Fibroblast of the conjunctiva (primary cell): ENCODE results near the gene GET4.

ENCODE experiments used
- DNase-seq: peaks from one replicate; pipeline ENCODE4 v3.0.0-alpha.2; 2010; ENCODE audit warnings: low read depth

Gene GET4, protein sequence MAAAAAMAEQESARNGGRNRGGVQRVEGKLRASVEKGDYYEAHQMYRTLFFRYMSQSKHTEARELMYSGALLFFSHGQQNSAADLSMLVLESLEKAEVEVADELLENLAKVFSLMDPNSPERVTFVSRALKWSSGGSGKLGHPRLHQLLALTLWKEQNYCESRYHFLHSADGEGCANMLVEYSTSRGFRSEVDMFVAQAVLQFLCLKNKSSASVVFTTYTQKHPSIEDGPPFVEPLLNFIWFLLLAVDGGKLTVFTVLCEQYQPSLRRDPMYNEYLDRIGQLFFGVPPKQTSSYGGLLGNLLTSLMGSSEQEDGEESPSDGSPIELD

GRCh38 chr7:876077-876971 lies at the start of gene GET4:
Gene GET4 (plus strand): TSS chr7:876554. CDS start chr7:876646, 92 bp downstream.
- DNase-seq: peak; percentile 95

DNA sequence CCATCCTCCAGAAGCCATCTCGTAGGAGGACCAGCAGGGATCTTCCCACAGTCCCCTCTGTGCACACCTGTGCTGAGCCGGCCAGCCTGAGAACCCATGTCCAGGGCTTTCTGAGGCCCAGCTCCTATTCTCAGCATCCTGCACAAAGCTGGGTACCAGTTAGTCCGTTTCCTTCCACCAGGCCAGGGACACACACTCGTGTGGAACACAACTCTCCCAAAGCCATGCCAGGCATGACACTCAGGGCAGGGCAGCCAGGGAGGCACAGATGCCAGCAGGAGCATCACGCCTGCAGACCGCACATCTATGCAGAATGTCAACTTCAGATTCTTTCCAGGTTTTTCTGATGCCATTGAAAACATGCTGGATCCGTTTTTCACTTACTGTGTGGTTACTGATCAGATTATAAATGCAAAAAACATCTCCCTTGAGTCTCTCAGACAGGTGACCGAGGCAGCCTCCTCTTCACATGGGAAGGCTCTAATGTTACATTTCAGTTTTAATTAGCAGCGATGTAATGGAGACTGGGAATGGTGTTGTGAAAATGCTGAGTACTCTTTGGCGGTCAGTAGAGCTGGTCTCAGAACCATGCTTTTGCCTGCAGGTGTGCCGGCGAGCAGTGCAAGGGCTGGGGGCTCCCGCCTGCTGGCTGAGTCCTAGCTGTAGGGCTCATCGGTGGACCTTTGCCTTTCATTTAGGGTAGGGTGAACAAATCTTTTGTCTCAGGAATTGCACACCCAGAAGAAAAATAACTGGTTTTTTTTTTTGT lies 47.4 kb upstream of the GET4 start:
- DNase-seq: no peak

DNA sequence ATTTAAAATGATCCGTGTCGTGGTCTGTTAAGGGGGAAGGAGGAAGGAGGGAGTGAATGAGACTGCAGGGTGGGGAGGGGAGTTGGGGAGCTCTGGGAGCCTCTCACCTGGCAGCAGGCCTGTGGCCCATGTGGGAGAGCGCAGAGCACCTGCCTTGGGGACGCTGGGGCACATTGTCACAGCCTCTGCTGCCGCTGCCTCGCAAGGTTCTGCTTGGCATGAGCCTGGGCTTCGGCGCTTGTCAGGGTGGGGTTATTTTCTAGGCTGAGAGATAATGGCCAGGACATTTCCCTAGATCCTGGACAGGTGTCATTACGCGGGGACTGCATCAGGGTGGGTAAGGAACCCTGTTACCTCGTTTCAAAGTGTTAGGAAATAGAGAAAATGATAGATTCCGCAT lies 46.3 kb upstream of the GET4 start:
- DNase-seq: no peak

DNA sequence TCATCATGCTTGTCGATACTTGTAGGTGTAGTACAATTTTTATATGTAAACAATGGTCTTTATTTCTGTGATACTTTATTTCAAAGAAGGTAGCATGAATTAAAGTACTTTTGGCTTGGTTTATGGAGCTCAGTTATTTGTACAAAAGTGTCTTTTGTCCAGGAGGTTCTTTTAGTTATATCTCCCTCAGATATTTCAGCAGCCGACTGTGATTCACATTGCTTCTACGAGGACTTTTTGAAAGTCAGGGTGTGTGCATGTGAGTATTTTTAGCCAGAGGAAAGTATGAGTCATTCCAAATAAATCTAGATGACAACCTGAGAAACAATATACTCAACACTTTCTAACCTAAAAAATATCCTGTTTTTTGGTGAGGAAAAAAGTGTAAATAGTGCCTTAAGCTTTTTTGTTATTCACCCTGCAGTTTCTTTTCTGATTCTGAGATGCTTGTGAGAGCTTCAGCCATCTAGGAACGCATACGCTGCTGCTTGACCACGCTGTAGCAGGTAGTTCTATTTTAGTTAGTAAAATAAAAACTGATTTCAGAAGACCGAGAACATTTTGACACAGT lies 44.7 kb upstream of the GET4 start:
- DNase-seq: peak; percentile 82

DNA sequence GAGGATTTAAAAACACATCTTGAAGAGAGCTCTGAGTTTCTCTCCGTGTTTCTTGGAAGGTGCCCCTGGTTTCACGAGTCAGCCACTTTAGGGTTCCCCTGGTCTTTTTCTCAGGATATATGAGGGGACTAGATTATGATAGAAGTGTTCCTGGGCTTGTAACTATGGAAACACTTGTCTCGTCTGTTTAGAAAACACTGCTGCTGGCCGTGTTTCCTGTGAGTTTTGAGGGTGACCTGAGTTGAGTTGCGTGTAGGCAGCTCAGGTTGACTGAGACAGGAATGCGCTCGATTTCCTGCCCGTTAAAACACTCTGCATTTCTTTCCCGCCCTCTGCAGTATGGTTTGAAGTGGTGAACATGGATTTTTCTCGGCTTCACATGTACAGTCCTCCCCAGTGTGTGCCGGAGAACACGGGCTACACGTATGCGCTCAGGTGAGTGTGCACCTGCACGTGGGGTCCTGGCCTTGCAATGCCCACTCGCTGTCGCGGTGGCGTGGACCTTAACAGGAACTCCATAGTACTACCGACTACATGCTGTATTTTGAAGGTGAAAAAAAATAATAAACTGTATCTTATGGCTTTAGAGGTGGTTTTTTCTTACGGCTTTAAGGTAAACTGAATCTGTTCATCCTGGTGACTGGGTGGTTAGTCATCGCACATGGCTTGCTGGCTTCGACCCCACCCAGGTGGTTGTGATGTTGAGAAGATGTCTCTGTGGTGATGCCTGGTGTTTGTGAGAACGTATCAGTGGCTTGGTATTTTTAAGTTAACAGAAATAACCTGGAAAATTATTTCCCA lies 44.0 kb upstream of the GET4 start, which contains the start of gene SUN1:
Gene SUN1, plus strand, starts transcription at position 310 of the 801 bp plus-strand sequence. Its CDS starts 49 bp downstream, at position 359.
- DNase-seq: peak; percentile 40

DNA sequence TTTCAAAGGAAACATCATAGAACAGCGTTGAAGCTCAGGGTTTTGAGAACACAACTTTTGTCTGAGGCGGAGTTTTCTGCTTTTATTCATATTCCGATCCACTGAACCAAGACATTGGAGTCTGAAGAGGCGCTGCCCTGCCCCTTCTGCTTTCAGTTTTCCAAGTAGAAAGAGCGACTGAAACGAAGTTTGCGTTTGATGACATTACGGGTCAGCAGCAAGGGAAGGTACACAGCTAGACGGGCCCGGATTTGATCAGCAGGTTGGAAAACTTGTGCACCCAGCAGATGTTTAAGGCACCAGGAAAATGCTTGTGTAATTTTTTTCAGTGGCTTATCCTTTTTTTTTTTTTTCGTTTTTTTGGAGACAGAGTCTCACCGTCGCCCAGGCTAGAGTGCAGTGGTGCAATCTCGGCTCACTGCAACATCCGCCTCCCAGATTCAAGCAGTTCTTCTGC lies 43.4 kb upstream of the GET4 start:
- no peak for DNase-seq

DNA sequence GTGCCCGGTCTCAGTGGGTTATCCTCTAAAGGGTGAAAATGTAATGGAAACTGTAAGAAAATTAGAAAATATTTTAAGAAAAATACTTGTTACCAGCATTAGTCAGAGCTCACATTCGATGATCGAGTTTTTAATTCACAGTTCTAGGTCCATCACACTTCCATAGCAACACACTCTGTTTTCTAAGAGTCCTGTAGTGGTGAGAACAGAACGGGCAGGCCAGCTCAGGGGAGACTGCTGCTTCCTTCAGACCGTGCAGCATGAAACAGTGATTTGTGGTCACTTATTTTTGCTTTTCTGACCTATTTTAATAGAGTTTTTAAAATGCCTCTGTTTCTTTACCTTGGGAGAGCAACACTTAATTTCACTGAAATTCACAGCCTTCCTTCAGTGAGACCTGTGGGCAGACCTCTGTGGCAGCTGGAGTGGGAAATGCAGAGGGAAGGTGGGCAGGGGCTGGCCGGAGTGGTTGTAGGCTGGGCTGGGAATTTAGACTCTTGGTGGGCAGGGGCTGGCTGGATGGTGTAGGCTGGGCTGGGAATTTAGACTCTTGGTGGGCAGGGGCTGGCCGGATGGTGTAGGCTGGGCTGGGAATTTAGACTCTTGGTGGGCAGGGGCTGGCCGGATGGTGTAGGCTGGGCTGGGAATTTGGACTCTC lies 42.6 kb upstream of the GET4 start:
- no peak for DNase-seq

DNA sequence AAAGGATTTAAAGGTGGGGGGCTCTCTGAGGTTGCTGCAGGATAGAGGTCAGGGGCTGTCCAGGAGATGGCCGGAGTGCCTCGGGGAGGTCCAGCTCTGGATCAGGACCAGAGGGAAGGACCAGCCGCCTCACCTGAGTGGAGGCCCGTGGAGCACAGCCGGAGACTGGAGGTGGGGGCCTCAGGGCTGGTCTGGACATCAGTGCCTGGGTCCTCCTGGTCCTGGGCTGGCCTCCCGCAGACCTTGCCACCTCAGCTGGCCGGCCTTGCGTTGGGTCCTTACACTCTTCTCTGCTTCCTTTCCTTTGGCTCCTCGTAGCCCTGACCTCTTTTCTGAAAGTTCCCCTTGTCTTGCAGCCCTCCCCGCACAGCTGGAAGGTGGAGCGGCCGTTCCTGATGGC lies 42.1 kb upstream of the GET4 start:
- no peak for DNase-seq

- no peak for DNase-seq
Observed at GRCh38 chr7:835021-835420, 41.3 kb upstream of the GET4 start.

DNA sequence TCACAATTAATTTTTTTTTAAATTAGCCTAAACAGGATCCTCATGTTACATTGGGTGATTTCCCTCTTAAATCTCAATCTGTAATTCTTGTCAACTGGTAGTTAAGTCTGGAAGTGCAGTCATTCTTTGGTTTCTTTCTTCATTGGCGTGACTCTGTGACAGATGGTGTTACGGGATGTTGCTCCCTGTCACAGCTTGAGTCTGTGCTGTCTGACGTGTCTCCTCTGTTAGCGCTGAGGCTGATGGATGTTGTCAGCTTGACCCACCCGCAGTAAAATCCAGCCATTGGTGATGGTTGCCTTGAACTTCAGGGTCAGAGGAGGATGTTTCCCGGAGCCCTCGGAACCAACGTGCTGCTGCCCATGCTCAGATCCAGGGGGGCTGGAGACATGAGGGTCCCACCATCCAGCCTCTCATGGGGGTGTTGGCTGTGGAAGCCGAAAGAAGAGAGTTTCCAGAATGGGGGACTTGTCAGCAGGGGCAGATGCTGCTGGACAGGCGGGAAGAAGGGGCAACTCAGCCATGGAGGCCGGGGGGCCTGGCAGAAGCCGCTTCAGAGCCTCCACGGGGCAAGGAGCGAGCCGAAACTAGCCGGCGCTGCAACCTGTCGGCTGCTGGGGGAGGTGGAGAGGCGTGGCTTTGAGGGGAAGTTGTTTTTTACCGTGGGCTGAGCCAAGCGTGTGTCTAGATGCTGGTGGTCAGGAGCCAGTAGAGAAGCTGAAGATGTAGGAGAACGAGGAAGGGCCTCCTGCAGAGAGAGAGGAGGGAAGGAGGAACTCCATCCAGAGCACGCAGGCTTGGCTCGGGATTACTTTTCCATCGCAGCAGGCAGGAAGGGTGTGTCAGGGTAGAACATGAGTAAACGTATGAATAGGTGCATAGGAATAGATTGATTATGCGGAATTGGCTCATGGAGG lies 40.6 kb upstream of the GET4 start:
- no peak for DNase-seq

DNA sequence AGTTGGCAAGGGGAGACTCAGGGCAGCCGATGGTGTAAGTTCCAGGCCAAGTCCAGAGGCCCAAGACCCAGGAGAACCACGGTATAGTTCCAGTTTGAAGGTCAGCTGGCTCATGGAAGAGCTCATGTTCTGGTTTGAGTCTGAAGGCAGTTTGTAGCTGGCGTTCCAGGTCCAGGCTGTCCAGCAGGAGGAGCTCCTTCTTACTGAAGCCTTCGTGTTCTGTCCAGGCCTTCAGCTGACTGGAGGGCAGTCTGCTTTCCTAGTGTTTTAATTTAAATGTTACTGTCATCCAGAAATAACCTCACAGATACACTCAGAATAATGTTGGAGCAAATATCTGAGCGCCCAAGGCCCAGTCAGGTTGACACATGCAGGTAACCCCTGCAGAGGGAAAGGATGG lies 39.9 kb upstream of the GET4 start:
- no peak for DNase-seq

GRCh38 chr7:837001-837400 lies 39.4 kb upstream of the GET4 start:
- no peak for DNase-seq

GRCh38 chr7:840001-840600 lies 36.3 kb upstream of the GET4 start:
- no peak for DNase-seq

DNA sequence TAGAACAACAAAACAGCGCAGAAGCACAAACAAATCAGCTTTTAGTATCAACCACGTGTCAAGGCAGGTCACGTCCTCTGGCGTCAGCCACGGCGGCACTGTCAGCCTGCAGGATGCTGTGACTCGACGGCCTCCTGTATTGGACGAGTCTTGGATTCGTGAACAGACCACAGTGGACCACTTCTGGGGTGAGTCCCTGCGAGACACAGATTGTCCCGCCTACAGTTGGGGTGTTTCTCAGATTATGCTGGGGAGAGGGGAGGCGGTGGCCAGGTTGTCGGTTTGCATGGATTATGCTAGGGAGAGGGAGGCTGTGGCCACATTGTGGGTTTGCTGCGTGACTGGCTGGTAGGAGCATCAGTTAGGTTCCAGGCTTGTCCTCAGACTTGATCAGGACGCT lies 34.4 kb upstream of the GET4 start:
- no peak for DNase-seq

GRCh38 chr7:842431-843031 lies 33.8 kb upstream of the GET4 start:
- no peak for DNase-seq

DNA sequence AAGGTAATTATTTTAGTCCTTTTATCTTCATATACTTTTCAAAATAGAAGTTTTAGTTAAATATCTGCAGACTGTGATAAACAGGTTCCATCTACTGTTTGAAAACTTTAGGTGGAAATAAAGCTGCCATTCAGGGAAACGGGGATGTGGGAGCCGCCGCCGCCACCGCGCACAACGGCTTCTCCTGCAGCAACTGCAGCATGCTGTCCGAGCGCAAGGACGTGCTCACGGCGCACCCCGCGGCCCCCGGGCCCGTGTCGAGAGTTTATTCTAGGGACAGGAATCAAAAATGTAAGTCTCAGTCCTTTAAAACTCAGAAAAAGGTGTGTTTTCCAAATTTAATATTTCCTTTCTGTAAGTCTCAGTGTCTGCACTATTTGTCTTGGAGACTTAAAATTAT lies 33.1 kb upstream of the GET4 start:
- no peak for DNase-seq

GRCh38 chr7:844043-844442 lies 32.3 kb upstream of the GET4 start:
- no peak for DNase-seq

DNA sequence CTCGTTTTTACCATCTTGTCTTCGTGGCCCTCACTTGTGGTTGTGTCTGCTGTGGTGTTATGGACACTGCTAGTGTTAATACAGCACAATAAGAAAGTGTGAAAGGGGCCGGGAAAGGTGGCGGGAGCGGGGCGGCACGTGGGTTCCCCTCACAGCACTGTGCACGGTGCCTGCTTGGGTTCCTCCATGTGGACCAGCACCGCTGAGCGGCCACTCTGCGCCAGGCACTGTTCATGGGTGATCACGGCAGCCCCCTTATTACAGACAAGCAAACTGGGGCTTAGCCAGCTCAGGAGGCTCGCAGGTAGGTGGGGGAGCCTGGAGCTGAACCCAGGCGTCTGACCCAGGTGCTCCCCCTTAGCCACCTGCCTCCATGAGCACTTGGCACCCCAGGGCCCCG lies 31.8 kb upstream of the GET4 start:
- no peak for DNase-seq

GRCh38 chr7:845091-845490 lies 31.3 kb upstream of the GET4 start:
- no peak for DNase-seq
